Measurements from ENCODE around the gene GBGT1. TPM values are rescaled to one million over a fixed set of nuclear protein-coding genes. Genes with fewer than 3 reads are reported as not detected.

Gene GBGT1
- total RNA-seq, 3 donors from 2014 or later = 4.3 to 14.0 (median 8.6) TPM

GRCh38 chr9:133148199-133149129, 15.2 kb downstream of the GBGT1 start:
- TF ChIP-seq, protein P1, sequence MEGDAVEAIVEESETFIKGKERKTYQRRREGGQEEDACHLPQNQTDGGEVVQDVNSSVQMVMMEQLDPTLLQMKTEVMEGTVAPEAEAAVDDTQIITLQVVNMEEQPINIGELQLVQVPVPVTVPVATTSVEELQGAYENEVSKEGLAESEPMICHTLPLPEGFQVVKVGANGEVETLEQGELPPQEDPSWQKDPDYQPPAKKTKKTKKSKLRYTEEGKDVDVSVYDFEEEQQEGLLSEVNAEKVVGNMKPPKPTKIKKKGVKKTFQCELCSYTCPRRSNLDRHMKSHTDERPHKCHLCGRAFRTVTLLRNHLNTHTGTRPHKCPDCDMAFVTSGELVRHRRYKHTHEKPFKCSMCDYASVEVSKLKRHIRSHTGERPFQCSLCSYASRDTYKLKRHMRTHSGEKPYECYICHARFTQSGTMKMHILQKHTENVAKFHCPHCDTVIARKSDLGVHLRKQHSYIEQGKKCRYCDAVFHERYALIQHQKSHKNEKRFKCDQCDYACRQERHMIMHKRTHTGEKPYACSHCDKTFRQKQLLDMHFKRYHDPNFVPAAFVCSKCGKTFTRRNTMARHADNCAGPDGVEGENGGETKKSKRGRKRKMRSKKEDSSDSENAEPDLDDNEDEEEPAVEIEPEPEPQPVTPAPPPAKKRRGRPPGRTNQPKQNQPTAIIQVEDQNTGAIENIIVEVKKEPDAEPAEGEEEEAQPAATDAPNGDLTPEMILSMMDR (IDR thresholded peaks at IDR 0.05) = no peak
- ATAC-seq = peak; percentile 32
- Histone ChIP-seq H3K4me1 (ENCODE audit: low read depth) (peaks cover 31% of the 10 kb centered on the region), H3K9me3 (no peaks in the 10 kb centered on the region), H3K4me3 (peak overlapping the region; percentile 39), H3K36me3 (ENCODE audit: low read depth) (no peaks in the 10 kb centered on the region)
- intact Hi-C loops (cut with DNase I, micrococcal nuclease) = loop anchor here in 1 of 2 donors (5.0 to 10.0 kb wide), 2 partner anchors 46 to 114 kb away; partner anchors contain the start of gene GTF3C5
- peak; percentile 64 to 84 (median 81) for DNase-seq

GRCh38 chr9:133147412-133148198, 16.1 kb downstream of the GBGT1 start:
- ATAC-seq (peak; percentile 61), DNase-seq (peak; percentile 85 to 92 (median 91))
- Histone ChIP-seq H3K4me3 (no peak overlapping the region), H3K4me1 (ENCODE audit: low read depth) (peaks cover 40% of the 10 kb centered on the region), H3K9me3 (no peaks in the 10 kb centered on the region), H3K36me3 (ENCODE audit: low read depth) (no peaks in the 10 kb centered on the region)
- intact Hi-C loops (cut with DNase I, micrococcal nuclease) = loop anchor here in 1 of 2 donors (5.0 to 10.0 kb wide), 2 partner anchors 45 to 113 kb away; partner anchors contain the start of gene GTF3C5
- TF ChIP-seq, protein P1 (IDR thresholded peaks at IDR 0.05) = peak; percentile 96

- ATAC-seq (no peak), DNase-seq (no peak)
- Histone ChIP-seq H3K4me1 (ENCODE audit: low read depth) (peaks cover 47% of the 10 kb centered on the region), H3K9me3 (no peaks in the 10 kb centered on the region), H3K36me3 (ENCODE audit: low read depth) (no peaks in the 10 kb centered on the region), H3K4me3 (no peak overlapping the region)
- intact Hi-C loops (cut with DNase I, micrococcal nuclease) = loop anchor here in 1 of 2 donors (5.0 to 10.0 kb wide), 2 partner anchors 45 to 112 kb away; partner anchors contain the start of gene GTF3C5
- TF ChIP-seq, protein P1 (IDR thresholded peaks at IDR 0.05) = no peak
Measured at GRCh38 chr9:133146746-133147411, 16.8 kb downstream of the GBGT1 start.

GRCh38 chr9:133144904-133145851, 18.5 kb downstream of the GBGT1 start:
- no peak for DNase-seq
- no peak overlapping the region for H3K4me3 ChIP-seq
- intact Hi-C loops (cut with DNase I, micrococcal nuclease) = loop anchor here (1.0 to 10.0 kb wide), 3 partner anchors 42 to 110 kb away; partner anchors contain the start of gene GTF3C5 (in 1 of the 2)

More at GRCh38 chr9:133144904-133145851, 18.5 kb downstream of the GBGT1 start:
- Histone ChIP-seq H3K9me3 (no peaks in the 10 kb centered on the region), H3K36me3 (ENCODE audit: low read depth) (no peaks in the 10 kb centered on the region), H3K4me1 (ENCODE audit: low read depth) (peaks cover 64% of the 10 kb centered on the region)
- no peak for ATAC-seq
- TF ChIP-seq, protein P1 (IDR thresholded peaks at IDR 0.05) = no peak
